G401.6 (cell line): ENCODE data around the gene MARCHF11.

Source experiments
- FAIRE-seq: peaks from 2 replicates; lab custom pipeline; 2012; peaks lifted over from hg19 to GRCh38; lab: Jason Lieb, UNC

Gene MARCHF11

DNA sequence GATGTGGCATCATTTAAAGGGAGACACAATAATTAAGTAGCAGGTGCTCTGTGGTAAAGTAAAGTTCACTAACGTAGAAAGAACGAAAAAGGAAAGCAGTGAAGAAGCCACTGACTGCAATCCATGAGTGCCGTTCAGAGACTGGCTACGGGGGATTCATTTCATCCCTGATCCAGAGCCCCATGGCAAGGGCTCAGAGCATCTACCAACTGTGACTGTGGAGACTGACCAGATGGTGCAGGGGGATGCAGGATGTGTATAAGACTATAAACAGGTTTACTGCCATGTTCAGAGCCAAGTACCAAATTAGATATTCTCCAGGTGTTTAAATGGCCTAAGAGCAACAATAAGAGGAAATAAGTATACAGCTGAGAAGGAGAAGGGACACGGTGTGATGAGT, 47.7 kb downstream of the MARCHF11 start:
- no peak for FAIRE-seq

DNA sequence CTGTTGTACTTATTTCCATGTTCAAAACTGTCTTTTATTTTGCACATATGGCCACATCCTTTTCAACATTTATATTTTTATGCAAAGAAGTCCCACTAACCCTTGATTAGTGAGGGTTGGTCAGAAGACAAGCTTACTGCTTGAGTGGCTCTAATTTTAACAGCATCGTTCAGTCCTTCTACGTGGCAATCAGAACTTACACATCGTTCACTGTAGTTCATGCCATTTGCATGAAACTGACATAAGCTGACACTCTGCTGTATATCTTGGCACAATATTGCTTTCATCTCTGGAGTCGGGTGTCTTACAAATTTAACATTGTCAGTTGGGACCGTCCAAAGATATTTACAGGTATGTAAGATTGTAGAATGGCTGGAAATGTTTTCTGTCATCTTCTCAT, 50.6 kb downstream of the MARCHF11 start:
- FAIRE-seq = no peak

DNA sequence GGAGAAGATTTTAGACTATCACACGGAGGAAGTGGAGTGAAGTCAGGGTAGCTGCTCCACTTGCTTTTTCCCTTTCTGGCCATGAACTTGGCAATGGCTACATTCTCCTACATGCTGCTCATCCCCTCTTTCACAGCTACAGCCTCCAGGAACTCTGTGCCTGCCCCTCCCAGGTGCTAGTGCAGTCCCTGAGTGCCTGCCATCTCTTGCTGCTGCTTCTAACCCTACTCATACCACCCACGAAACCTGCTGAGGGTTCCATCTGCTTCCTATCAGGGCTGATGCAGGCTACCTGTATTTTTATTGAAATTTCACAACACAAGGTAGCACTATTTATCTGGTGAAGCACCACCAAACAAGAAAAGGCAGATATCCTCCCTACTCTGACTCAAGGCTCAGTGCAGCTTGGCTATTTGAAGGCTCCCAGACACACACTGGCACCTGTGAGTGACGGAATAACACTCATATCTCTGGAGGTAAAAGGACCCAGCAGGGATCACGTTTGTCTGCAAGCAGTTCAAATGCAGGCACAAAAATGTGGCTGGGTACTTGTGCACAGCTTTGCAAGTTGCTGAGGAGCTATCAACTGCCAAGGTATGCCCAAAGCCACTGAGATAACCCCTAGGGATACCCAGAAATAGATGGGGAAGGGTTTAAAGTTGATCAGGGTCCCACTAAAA, 51.6 kb downstream of the MARCHF11 start:
- no peak for FAIRE-seq

DNA sequence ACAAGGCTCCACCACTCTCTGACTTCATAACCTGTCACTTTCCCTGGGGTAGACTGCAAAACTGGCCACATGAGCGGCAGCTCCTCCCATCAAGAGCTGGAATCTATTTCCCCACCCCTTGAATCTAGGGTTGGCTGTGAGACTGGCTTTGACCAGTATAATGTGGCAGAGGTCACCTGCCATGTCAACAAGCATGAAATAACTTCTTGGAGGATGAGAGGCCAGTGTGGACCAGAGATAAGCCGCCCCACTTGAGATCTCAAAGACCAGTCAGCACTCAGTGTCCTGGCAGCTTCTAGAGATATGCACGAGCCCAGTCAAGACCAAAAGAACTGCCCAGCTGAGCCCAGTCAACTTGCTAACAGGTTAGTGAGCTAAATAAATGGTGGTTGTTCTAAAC, 59.0 kb downstream of the MARCHF11 start:
- no peak for FAIRE-seq

DNA sequence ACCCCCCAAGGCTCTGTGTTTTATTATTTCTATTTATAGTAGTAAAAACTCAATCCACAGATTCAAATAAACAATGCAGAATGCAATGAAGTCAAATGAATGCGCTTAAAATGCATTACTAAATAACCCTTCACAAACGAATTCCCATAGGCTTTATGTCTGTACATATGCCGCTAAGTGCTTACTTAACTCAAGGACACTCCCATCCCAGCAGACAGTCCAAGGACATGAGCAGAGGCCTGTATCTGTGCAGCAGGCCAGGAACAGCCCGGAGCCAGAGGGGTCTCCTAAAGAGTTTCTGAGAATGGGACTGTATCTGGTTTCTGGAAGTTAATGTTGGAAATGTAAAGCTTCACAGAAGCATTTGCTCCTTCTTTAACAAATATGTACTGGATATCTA, 59.8 kb downstream of the MARCHF11 start:
- no peak for FAIRE-seq

DNA sequence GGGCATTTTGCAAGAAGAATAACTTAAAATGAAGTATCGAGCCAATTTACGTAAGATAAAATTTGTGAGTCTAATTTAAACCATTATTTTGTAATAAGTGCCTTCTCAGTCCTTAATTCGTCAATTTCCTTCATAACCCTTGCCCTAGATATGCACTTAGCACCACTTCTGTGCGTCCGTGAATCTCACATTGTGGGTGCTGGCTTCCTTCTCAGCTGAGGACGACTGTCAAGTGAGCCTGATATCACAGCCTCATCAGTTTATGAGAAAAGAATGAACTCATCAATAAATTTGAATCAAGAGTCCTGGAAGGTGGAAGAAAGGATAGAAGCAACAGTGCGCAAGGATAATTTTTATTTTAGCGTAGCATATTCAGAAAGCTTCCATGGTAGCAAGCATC, 64.5 kb downstream of the MARCHF11 start:
- FAIRE-seq = no peak

DNA sequence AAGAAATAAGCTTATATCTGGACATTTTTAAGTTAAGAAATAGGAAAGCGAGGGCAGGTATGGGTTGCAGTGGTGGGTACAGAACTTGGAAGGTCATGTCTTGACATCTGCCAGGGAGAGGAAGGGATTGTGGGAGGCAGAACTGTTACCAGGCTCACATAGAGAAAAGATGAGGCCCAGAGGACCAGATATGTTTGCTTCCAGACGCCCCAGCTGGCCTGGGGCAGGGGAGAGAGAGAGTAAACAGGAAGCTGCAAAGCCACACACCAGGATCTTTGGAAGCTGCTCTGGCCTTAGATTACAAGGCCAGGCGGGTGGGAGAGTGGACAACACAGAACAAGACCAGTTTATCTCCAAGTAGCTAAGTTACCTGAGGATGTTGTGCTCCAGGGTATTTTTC, 71.2 kb downstream of the MARCHF11 start:
- no peak for FAIRE-seq

DNA sequence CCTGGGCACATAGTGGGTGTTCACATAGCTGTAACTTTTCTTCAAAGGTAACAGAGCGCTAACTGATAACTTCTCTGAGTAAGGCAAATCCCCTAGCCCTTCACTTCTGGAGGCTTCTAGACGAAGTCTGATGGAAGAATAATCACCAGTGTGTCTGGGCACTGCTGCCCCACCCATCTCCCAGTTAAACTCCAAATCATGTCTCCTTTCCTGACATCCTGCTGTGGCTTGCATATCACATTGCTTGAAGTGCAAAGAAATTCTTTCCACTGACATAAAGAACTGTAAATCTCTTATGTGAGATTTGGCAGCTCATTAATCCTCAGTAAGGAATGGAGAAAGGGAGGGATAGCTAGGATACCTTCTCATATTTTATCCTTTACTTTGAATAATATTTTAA, 74.6 kb downstream of the MARCHF11 start:
- FAIRE-seq = no peak

DNA sequence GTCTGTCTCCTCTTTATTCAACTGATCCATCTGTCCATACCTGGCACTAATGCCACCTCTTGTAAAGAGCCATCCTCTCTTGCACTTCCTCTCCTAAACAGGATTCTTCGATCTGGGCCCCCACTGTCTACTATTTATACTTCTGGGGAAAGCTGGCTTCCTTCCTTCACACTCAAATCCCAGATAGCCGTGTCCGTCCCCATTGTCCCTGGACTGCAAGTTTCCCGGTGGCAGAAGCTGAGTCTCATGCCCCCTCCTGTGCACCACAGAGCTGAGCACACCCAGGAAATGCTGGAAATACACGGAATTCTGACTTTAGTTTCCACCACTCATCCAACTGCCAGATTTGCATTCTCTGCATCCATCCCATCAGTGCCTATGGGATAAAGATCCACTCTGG, 84.0 kb downstream of the MARCHF11 start:
- no peak for FAIRE-seq

DNA sequence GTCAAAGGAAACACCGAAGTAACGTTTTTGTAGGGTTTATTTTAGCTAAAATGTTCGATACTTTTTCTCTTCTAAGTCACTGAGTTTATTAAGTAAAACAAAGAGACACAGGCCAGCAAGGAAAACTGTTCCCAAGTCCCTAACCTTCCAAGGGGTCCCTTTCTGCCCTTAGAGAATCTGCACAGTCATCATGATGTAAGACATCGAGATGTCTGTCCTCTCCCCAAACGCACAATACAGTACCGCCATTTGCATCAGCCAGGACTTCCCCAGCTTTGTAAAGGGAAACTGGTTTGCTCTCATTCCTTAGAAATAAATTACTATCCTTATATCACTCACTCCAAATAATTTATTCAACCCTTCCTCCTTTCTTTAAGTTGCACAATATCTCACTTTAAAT, 89.3 kb downstream of the MARCHF11 start:
- no peak for FAIRE-seq

DNA sequence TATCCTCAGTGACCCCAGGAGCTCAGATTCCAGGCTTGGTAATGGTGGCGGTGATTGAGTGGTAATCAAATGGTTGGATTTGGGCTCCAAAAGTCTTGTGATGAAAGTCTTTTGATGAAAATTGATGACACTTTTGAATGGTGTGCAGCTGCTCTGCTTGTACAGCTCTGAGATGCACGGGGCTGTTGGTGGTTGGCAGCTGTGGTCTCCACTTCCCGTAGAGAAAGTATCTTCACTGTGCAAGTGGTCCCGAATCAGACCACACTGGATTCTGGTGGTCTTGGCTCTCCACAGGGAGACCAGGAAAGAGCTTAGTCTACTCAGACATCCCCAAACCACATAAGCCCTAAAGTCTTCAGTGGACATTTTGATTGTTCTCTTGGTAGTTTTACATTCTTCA, 96.6 kb downstream of the MARCHF11 start:
- FAIRE-seq = no peak

DNA sequence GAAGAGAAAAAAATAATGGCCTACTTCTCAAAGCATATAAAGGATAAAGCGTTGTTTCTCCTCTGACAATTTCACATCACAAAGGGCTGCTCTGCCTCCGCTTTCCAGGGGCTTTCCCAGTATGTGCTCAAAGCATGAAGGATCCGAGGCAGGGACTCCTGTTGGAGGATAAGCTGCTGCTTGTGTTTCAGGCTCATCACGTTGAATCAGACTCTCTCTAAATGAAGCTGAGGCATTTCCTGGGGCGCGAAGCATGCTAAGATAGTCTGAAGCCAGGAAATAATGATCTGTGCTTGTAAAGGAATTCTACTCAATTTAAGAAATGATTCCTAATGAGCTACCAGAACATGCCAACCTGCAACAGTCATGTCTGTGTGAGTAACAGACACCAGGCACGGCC, 97.5 kb downstream of the MARCHF11 start:
- no peak for FAIRE-seq

DNA sequence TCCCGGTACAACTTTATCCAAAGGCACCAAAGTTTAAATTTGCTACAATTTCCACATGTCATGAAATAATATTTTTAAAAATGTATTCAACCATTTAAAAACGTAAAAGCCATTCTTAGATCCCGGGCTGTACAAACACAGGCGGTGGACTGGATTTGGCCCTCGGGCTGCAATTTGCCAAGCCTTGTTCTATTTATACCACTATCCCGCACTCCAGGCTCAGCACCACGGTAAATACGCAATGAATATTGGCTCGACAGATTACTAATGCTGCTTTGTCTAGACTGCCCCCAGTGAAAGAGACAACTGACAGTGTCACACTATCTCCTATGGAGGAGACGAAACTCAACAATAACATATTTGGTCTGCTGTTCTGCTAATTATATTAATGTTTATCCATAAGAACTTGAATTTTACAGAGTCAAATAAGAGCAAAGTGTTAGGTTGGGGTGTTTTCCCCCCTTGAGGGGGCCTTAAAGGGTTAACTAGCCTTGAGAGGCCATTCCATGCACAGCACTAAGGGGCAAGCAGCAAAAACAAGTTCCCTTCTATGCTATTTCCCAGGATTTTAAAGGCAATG, 98.1 kb downstream of the MARCHF11 start:
- FAIRE-seq = no peak

DNA sequence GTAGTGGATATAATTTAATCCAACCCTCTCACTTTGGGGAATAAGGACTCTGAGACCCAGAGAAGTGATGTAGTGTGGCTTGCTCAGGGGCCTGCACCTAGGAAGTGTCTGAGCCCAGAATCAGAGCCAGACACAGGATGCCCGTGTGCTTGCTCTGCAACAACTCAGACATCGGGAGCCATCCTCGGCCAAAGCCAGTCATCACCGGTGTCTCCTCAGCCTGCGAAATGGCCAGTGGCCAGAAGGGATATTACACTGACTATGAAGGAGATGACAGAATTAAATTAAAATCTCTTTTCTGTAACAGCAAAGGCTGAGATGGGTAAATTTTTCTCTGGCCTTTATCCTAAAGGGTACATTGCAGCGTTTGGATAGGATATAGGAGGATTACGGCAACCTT, 102.9 kb downstream of the MARCHF11 start:
- FAIRE-seq = no peak

DNA sequence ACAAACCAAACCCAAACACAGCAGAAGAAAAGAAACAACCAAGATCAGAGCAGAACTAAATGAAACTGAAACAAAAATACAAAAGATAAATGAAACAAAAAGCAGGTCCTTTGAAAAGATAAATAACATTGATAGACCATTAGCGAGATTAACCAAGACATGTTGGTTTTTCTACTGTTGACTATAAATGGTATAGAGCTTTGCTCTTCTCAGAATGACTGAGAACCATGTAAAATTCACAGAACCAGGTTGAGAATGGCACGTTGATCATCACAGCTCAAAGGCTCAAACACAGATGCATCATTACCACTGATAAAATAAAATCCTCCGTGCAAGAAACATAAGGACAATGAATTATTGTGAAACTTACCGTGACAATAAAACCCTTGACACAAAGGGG, 105.2 kb downstream of the MARCHF11 start:
- FAIRE-seq = no peak

DNA sequence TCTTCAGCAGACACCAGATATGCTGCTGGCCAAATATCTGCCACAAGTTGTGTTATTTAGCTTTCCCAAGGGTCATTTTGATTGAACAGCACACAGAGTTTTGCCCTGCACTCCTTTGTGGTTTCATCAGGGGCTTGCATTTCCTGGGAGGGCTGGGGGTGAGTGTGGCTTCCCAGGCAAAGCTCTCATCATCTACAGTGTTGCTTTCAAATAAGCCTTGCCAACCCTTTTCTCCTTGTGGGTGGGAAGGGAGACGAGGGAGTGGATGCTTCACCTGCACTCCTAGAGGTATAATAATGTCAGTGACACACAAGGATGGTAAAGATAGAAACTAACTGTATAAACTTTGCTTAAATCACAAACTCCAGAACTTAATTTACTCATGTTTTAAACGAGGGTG, 107.0 kb downstream of the MARCHF11 start:
- FAIRE-seq = no peak

DNA sequence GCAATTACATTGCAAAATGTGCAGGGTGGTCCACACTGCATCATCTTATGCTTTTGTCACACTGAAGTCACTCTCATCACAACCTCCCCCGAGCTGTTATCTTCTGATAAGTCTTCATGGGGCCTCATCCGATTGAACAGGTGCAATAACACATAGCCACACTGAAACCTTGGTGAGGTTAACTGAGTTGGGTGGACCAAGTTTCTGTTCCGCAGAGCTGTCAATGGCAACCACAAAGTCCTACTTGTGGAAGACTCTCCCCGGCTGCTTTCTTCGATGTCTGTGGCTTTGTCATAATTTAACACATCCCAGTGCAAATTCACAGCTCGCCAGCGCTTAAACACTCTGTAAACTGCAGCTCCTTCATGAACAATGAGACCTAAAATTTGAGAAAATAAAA, 112.2 kb downstream of the MARCHF11 start:
- FAIRE-seq = no peak

DNA sequence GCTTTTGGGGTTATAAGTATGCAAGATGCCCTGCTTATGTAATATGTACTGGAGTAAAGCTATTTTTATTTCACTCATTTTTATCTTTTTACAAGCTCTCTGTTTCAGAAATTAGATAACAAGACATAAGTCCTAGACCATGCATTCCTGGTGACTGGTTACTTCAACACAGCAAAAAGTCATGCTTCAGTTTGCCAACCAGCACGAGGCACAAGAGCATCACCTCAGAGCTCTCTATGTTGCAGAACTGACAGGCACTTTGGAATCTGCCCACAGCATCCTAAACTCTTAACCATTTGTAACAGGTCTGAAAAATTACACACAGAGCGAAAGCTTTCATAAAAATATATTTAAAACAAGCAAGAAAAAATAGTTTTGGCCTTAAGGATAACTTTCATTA, 112.8 kb downstream of the MARCHF11 start:
- FAIRE-seq = no peak

DNA sequence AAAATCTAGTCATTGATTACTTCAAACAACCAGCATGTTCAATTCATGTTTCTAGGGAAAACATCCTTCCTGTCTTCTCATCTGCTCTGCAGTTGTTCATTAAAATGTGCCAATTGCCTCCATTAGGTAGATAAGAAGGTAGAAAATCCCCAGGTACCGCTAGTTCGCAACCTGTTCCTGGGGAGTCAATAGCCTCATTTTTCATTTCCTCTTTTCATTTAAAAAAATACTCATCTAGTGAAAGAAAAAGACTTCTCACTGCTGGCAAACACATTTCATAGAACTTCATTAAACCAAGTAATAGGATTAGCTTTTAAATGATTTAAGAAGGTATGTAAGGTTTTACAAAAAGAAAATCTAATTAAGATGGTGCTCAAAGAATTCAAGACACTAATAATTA, 113.3 kb downstream of the MARCHF11 start:
- no peak for FAIRE-seq

DNA sequence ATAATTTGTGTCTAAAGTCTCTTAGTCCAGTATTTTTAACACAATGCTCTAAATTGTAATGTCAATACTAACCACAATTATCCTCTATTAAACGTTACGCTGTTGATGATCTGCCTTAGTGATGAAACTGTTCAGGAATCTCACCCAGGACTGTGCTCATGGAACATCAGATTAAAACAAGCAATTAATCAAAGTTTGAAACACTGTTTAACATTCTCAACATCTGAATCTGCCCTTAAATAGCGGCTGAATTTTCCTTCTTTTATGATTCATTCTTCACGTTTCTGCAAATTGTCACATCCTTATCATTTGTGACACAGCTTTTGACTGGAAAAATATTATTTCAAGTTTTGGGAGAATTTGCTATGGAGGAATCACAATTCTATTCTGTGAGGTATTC, 113.8 kb downstream of the MARCHF11 start:
- FAIRE-seq = no peak

DNA sequence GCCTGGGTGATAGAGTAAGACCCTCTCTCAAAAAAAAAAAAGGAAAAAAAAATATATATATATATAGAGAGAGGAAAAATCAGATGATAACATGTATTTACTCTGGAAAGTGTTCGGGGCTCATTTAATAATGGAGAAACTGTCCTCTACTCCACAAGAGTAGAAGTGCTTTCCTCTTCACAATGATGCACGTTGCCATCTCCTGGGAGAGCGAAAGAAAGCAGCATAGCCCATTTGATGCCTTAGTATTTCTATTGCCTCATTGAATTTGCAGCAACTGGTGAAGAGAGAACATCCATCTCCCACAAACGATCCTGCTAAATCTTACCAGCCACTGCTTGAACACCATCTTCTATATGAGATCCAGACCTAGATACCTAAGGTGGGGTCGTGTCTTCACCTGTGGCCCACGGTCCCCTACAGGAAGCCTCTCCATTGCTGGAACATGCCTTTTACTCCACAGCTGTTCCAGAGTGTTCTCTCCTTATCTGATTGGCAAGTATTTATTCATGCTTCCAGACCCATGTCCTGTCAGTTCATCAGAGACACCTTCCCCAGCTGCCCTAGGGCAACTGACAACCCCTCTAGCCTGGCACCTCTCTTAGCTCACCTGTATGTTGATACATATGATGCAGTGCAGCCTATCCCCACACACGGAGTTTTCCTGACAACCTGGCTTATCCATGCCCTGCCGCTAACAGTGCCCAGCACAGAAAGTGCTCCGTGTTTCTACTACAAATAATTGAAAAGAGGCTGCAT, 115.3 kb downstream of the MARCHF11 start:
- FAIRE-seq = no peak

DNA sequence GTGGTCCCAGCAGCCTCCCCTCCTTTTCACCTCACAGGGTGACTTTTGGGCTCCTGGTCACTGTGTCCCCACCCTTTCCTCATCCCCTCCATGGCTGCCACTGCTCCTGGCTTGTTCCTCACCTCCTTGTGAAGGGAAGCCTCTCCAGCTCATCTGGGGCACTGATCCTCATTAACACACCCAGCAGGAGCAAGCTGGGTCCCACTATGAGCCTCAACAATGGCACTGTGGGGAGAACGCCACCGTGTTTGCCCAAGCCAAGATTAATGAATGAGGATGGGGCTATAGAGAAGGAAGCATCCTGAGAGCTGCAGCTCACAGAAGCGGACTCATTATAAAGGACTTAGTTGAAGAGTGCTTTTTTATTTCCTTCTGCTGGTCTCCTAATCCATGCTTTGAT, 118.4 kb downstream of the MARCHF11 start:
- FAIRE-seq = no peak

DNA sequence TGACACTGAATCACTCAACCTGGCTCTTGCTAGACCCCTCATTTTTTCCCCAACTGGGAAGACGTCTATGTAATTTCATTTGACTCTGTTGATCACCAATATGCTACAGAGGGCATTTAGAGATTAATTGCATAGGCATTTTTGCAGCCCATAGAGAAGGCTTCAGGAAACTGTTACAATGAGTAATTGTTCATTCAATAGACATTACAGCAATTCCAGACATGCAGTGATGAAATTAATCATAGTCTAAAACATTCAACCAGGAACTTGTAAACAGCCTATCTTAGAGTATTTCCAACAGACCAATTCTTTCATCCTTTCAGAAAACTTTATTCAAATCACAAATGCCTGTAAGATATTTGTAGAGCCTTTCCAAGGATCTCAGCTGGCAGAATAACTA, 122.3 kb downstream of the MARCHF11 start:
- no peak for FAIRE-seq

DNA sequence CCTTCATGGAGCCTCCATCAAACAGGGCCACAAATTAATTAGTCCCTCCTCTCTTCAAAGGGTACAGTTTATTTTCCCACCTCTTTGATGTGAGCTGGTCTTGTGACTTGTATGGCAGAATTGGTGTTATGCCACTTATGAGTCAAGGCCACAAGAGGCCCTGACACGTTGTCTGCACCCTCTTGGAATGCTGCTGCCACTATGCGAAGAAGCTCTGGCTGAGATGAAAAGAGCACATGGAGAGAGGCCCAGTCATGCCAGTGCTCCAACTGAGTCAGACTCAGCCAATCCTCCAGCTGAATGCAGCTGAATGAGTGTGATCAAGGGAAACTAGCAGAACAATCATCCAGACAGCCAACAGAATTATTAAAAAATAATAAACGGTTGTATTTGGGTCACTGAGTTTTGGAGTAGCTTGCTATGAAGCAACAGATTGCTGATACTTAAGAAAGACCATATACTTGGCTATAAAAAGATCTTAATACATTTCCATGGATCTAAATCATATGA, 128.3 kb downstream of the MARCHF11 start:
- no peak for FAIRE-seq
